WTC11 (cell line): ENCODE results near the gene NIN. TPM values are rescaled to one million over a fixed set of nuclear protein-coding genes. Genes with fewer than 3 reads are reported as not detected.

Experiments
- ATAC-seq: fragments of 200-7000 bp; cut with Tn5 transposase; 2 replicates; pipeline ENCODE4 v1.10.0; 2021; ENCODE audit warnings: mild to moderate bottlenecking, moderate library complexity
- CTCF ChIA-PET: fragments of 300-600 bp; sonication (Branson Sonifier 250); formaldehyde crosslinking; loops from one replicate; lab custom pipeline; 2021; ENCODE audit warnings: antibody characterized with exemption; lab: Charles Lee
- POLR2A ChIA-PET: fragments of 350-600 bp; sonication (Branson Sonifier 250); formaldehyde crosslinking; loops from one replicate; lab custom pipeline; 2021; ENCODE audit warnings: antibody characterized with exemption; lab: Charles Lee
- DNase-seq: peaks from one replicate; pipeline ENCODE4 v3.0.0; 2021; ENCODE audit warnings: low spot score
- H3K27ac Mint-ChIP-seq: 2 replicates; pipeline ENCODE4 v1.8.0; 2021; ENCODE audit warnings: mixed read lengths
- H3K27me3 Mint-ChIP-seq: 2 replicates; pipeline ENCODE4 v1.8.0; 2021; ENCODE audit warnings: low read depth, mild to moderate bottlenecking, moderate library complexity, mixed read lengths
- H3K36me3 Mint-ChIP-seq: 2 replicates; pipeline ENCODE4 v1.8.0; 2021; ENCODE audit warnings: mixed read lengths
- H3K4me1 Mint-ChIP-seq: 2 replicates; pipeline ENCODE4 v1.8.0; 2022; ENCODE audit warnings: mixed read lengths
- H3K4me3 Mint-ChIP-seq: 2 replicates; pipeline ENCODE4 v1.8.0; 2021; ENCODE audit warnings: mild to moderate bottlenecking, moderate library complexity, mixed read lengths
- H3K9me3 Mint-ChIP-seq: 2 replicates; pipeline ENCODE4 v1.8.0; 2021; ENCODE audit warnings: mixed read lengths
- ATF1 ChIP-seq: sonication (generic); formaldehyde crosslinking; IDR thresholded peaks from 2 replicates; pipeline ENCODE4 v1.8.1; 2023; ENCODE audit warnings: mild to moderate bottlenecking, moderate library complexity, missing genetic modification reagents
- ATF2 ChIP-seq: sonication (generic); formaldehyde crosslinking; IDR thresholded peaks from 2 replicates; pipeline ENCODE4 v1.8.1; 2022; ENCODE audit warnings: low read depth, missing genetic modification reagents, borderline replicate concordance
- ERG ChIP-seq: fragments of 250-450 bp; sonication (Bioruptor Pico); IDR thresholded peaks from 2 replicates; pipeline ENCODE4 v1.8.0; 2021; ENCODE audit warnings: mild to moderate bottlenecking
- GABPB1 ChIP-seq: sonication (generic); formaldehyde crosslinking; IDR thresholded peaks from 2 replicates; pipeline ENCODE4 v1.8.1; 2023; ENCODE audit warnings: mild to moderate bottlenecking, missing genetic modification reagents
- KAT7 ChIP-seq: sonication (generic); formaldehyde crosslinking; IDR thresholded peaks from 2 replicates; pipeline ENCODE4 v1.8.1; 2023; ENCODE audit warnings: missing genetic modification reagents, mild to moderate bottlenecking, borderline replicate concordance
- MYBL2 ChIP-seq: sonication (generic); formaldehyde crosslinking; IDR thresholded peaks from 2 replicates; pipeline ENCODE4 v1.8.1; 2023; ENCODE audit warnings: mild to moderate bottlenecking, moderate library complexity, missing genetic modification reagents
- OVOL2 ChIP-seq: fragments of 250-450 bp; sonication (Bioruptor Pico); IDR thresholded peaks from 2 replicates; pipeline ENCODE4 v1.9.0; 2021; ENCODE audit warnings: mild to moderate bottlenecking, borderline replicate concordance
- SP1 ChIP-seq: sonication (generic); formaldehyde crosslinking; conservative IDR thresholded peaks from 2 replicates; pipeline ENCODE4 v1.8.1; 2022; ENCODE audit warnings: missing genetic modification reagents
- ZNF121 ChIP-seq: sonication (generic); formaldehyde crosslinking; IDR thresholded peaks from 2 replicates; pipeline ENCODE4 v1.8.0; 2023; ENCODE audit warnings: missing genetic modification reagents
- total RNA-seq: library from RNA; stranded (reverse); gene quantifications from 3 replicates; pipeline ENCODE4 v1.2.3, GENCODE V29; 2021
- TF ChIP-seq, protein P1 (sequence below): sonication (generic); formaldehyde crosslinking; IDR thresholded peaks from 2 replicates; pipeline ENCODE4 v1.8.1; 2023; ENCODE audit warnings: mild to moderate bottlenecking, missing genetic modification reagents, borderline replicate concordance
- TF ChIP-seq, protein P2 (sequence below): sonication (generic); formaldehyde crosslinking; IDR thresholded peaks from 2 replicates; pipeline ENCODE4 v1.8.0; 2022; ENCODE audit warnings: mild to moderate bottlenecking, missing genetic modification reagents
- TF ChIP-seq, protein P3 (sequence below): sonication (generic); formaldehyde crosslinking; IDR thresholded peaks from 2 replicates; pipeline ENCODE4 v1.8.1; 2022; ENCODE audit warnings: mild to moderate bottlenecking, missing genetic modification reagents, moderate library complexity, borderline replicate concordance
- TF ChIP-seq, protein P4 (sequence below): sonication (generic); formaldehyde crosslinking; IDR thresholded peaks from 2 replicates; pipeline ENCODE4 v1.8.0; 2022; ENCODE audit warnings: mild to moderate bottlenecking, missing genetic modification reagents
- TF ChIP-seq, protein P5 (sequence below): sonication (generic); formaldehyde crosslinking; conservative IDR thresholded peaks from 2 replicates; pipeline ENCODE4 v1.8.1; 2022; ENCODE audit warnings: mild to moderate bottlenecking, missing genetic modification reagents
- TF ChIP-seq, protein P6 (sequence below): sonication (generic); formaldehyde crosslinking; IDR thresholded peaks from 2 replicates; pipeline ENCODE4 v1.8.0; 2022; ENCODE audit warnings: missing genetic modification reagents

NIN gene
- total RNA-seq, 1 experiment from 2014 or later: 23.8 TPM

DNA sequence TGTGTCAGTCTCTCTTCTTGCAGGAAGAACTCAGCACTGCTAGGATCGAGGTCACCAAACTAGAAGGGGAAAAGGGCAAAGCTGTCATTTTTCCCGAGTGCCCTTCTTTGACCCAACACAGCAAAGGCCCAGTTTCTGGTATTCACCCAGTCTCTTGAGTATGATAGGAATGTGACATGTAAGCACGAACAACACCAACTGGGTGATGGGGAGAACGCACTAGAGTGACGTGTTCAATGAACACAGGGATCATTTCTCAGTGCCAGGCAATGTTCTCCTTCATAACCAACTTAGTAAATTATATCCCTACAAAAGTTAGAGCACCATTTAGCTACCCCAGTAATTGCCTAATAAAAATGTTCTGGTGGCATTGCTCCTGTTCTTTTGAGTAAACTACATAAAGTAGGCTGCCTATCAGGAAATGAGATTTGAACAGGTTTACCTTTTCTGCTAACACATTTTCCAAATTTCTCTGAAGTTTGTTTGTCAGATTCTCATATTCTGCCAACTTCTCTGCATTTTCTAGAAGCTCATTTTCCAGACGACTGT lies 64.5 kb downstream of the NIN start:
- CTCF ChIA-PET: interaction anchor here (0.9 to 1.5 kb wide), 4 partner anchors 7 to 94 kb away, joined by 3 to 6 read pairs (median 4); no protein-coding TSS in a partner anchor

GRCh38 chr14:50763382-50764007 lies 67.5 kb downstream of the NIN start:
- Mint-ChIP-seq H3K36me3 (peaks cover 58% of the 10 kb centered on the region), H3K9me3 (no peaks in the 10 kb centered on the region), H3K27me3 (no peaks in the 10 kb centered on the region), H3K4me1 (no peaks in the 10 kb centered on the region), H3K4me3 (no peak overlapping the region), H3K27ac (no peak overlapping the region)
- ChIA-PET CTCF (interaction anchor here (1.4 to 2.8 kb wide), 5 partner anchors 8 to 163 kb away, joined by 4 to 12 read pairs (median 9); no protein-coding TSS in a partner anchor), POLR2A (interaction anchor here (0.7 kb wide), 1 partner anchor 31 kb away, joined by 8 read pairs; no protein-coding TSS in a partner anchor)
- DNase-seq: no peak
- ATAC-seq: no peak
- TF ChIP-seq, protein P1, sequence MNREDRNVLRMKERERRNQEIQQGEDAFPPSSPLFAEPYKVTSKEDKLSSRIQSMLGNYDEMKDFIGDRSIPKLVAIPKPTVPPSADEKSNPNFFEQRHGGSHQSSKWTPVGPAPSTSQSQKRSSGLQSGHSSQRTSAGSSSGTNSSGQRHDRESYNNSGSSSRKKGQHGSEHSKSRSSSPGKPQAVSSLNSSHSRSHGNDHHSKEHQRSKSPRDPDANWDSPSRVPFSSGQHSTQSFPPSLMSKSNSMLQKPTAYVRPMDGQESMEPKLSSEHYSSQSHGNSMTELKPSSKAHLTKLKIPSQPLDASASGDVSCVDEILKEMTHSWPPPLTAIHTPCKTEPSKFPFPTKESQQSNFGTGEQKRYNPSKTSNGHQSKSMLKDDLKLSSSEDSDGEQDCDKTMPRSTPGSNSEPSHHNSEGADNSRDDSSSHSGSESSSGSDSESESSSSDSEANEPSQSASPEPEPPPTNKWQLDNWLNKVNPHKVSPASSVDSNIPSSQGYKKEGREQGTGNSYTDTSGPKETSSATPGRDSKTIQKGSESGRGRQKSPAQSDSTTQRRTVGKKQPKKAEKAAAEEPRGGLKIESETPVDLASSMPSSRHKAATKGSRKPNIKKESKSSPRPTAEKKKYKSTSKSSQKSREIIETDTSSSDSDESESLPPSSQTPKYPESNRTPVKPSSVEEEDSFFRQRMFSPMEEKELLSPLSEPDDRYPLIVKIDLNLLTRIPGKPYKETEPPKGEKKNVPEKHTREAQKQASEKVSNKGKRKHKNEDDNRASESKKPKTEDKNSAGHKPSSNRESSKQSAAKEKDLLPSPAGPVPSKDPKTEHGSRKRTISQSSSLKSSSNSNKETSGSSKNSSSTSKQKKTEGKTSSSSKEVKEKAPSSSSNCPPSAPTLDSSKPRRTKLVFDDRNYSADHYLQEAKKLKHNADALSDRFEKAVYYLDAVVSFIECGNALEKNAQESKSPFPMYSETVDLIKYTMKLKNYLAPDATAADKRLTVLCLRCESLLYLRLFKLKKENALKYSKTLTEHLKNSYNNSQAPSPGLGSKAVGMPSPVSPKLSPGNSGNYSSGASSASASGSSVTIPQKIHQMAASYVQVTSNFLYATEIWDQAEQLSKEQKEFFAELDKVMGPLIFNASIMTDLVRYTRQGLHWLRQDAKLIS: no peak
- TF ChIP-seq SP1: no peak
- TF ChIP-seq ERG (CRISPR knock-in tag): no peak
- no peak for TF ChIP-seq ATF2 (CRISPR knock-in tag)
- no peak for TF ChIP-seq ZNF121
- TF ChIP-seq, protein P2, sequence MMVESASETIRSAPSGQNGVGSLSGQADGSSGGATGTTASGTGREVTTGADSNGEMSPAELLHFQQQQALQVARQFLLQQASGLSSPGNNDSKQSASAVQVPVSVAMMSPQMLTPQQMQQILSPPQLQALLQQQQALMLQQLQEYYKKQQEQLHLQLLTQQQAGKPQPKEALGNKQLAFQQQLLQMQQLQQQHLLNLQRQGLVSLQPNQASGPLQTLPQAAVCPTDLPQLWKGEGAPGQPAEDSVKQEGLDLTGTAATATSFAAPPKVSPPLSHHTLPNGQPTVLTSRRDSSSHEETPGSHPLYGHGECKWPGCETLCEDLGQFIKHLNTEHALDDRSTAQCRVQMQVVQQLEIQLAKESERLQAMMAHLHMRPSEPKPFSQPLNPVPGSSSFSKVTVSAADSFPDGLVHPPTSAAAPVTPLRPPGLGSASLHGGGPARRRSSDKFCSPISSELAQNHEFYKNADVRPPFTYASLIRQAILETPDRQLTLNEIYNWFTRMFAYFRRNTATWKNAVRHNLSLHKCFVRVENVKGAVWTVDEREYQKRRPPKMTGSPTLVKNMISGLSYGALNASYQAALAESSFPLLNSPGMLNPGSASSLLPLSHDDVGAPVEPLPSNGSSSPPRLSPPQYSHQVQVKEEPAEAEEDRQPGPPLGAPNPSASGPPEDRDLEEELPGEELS: no peak
- no peak for TF ChIP-seq GABPB1 (CRISPR knock-in tag)
- TF ChIP-seq, protein P3, sequence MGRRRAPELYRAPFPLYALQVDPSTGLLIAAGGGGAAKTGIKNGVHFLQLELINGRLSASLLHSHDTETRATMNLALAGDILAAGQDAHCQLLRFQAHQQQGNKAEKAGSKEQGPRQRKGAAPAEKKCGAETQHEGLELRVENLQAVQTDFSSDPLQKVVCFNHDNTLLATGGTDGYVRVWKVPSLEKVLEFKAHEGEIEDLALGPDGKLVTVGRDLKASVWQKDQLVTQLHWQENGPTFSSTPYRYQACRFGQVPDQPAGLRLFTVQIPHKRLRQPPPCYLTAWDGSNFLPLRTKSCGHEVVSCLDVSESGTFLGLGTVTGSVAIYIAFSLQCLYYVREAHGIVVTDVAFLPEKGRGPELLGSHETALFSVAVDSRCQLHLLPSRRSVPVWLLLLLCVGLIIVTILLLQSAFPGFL (CRISPR knock-in tag): no peak
- TF ChIP-seq, protein P4, sequence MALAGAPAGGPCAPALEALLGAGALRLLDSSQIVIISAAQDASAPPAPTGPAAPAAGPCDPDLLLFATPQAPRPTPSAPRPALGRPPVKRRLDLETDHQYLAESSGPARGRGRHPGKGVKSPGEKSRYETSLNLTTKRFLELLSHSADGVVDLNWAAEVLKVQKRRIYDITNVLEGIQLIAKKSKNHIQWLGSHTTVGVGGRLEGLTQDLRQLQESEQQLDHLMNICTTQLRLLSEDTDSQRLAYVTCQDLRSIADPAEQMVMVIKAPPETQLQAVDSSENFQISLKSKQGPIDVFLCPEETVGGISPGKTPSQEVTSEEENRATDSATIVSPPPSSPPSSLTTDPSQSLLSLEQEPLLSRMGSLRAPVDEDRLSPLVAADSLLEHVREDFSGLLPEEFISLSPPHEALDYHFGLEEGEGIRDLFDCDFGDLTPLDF: no peak
- TF ChIP-seq KAT7 (CRISPR knock-in tag): no peak
- no peak for TF ChIP-seq OVOL2
- TF ChIP-seq ATF1: no peak
- no peak for TF ChIP-seq MYBL2 (CRISPR knock-in tag)

More for the DNA sequence above, 64.5 kb downstream of the NIN start:
- no peaks in the 10 kb centered on the region for H3K27me3 Mint-ChIP-seq
- TF ChIP-seq, protein P5, sequence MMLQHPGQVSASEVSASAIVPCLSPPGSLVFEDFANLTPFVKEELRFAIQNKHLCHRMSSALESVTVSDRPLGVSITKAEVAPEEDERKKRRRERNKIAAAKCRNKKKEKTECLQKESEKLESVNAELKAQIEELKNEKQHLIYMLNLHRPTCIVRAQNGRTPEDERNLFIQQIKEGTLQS: no peak
- TF ChIP-seq, protein P6, sequence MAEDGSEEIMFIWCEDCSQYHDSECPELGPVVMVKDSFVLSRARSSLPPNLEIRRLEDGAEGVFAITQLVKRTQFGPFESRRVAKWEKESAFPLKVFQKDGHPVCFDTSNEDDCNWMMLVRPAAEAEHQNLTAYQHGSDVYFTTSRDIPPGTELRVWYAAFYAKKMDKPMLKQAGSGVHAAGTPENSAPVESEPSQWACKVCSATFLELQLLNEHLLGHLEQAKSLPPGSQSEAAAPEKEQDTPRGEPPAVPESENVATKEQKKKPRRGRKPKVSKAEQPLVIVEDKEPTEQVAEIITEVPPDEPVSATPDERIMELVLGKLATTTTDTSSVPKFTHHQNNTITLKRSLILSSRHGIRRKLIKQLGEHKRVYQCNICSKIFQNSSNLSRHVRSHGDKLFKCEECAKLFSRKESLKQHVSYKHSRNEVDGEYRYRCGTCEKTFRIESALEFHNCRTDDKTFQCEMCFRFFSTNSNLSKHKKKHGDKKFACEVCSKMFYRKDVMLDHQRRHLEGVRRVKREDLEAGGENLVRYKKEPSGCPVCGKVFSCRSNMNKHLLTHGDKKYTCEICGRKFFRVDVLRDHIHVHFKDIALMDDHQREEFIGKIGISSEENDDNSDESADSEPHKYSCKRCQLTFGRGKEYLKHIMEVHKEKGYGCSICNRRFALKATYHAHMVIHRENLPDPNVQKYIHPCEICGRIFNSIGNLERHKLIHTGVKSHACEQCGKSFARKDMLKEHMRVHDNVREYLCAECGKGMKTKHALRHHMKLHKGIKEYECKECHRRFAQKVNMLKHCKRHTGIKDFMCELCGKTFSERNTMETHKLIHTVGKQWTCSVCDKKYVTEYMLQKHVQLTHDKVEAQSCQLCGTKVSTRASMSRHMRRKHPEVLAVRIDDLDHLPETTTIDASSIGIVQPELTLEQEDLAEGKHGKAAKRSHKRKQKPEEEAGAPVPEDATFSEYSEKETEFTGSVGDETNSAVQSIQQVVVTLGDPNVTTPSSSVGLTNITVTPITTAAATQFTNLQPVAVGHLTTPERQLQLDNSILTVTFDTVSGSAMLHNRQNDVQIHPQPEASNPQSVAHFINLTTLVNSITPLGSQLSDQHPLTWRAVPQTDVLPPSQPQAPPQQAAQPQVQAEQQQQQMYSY (CRISPR knock-in tag): no peak
- no peaks in the 10 kb centered on the region for H3K9me3 Mint-ChIP-seq
- POLR2A ChIA-PET: interaction anchor here (0.6 to 1.0 kb wide), 2 partner anchors 33 to 128 kb away, joined by 3 to 7 read pairs; no protein-coding TSS in a partner anchor
- DNase-seq (no peak), ATAC-seq (no peak)
- no peak overlapping the region for H3K4me3 Mint-ChIP-seq
- peaks cover 65% of the 10 kb centered on the region for H3K36me3 Mint-ChIP-seq
- H3K27ac Mint-ChIP-seq: no peak overlapping the region; the same call in 1 of the 2 replicates
- no peaks in the 10 kb centered on the region for H3K4me1 Mint-ChIP-seq
